GM12865 (cell line): ENCODE measurements around the gene TMC2.

Experiments used
- DNase-seq: peaks from one replicate; pipeline ENCODE4 v3.0.0; 2010; ENCODE audit warnings: low read depth
- H3K4me3 ChIP-seq: 2 replicates; pipeline ENCODE4 v1.5.1; 2011; ENCODE audit warnings: mild to moderate bottlenecking, low read depth, low read length, control low read depth
- TF ChIP-seq, protein P1 (sequence below): IDR thresholded peaks from 2 replicates; pipeline ENCODE4 v1.5.1; 2011; ENCODE audit warnings: low read length, control low read depth, low read depth, inconsistent platforms; ENCODE audit not compliant: insufficient read depth; ENCODE audit errors: missing control alignments

The TMC2 gene

DNA sequence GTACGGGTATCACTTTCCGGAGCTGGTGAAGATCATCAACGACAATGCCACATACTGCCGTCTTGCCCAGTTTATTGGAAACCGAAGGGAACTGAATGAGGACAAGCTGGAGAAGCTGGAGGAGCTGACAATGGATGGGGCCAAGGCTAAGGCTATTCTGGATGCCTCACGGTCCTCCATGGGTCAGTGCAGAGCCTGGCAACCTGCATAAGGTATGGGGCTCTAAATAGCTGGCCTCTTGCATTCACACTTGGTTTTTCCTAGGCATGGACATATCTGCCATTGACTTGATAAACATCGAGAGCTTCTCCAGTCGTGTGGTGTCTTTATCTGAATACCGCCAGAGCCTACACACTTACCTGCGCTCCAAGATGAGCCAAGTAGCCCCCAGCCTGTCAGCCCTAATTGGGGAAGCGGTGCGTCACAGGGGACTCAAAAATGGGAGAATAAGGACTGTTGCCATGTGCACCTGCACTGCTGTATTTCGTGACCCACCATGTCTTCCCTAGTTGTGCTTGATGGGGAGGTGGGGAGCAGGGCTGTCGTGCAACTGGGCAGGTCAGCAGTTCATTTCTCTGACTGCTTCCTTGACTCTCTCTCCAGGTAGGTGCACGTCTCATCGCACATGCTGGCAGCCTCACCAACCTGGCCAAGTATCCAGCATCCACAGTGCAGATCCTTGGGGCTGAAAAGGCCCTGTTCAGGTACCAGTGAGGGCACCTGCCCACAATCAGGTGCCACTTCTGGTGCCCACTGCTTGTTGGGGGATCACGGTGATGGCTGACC, 119.2 kb downstream of the TMC2 start:
- H3K4me3 ChIP-seq = no peak overlapping the region

DNA sequence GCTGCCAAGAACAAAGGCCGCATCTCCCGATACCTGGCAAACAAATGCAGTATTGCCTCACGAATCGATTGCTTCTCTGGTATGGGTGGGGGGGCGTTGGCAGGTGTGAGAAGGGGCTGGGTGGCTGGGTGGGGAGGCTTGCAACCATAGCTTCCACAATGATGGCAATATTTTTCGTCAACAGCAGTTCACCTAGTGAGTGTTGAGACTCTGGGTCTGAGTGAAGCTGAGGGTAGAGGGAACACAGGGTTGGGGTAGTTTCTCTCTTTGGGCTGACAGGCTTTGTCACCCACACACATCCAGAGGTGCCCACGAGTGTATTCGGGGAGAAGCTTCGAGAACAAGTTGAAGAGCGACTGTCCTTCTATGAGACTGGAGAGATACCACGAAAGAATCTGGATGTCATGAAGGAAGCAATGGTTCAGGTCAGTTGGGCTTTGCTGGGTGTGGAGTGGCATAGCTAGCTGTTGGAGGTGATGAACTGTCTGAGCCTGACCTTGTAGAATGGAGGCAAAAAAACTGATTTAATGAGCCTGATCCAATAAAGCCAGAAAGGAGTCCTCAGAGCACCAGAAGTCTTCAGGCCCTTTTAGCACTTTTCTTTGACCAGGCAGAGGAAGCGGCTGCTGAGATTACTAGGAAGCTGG, 120.2 kb downstream of the TMC2 start:
- H3K4me3 ChIP-seq = no peak overlapping the region
- no peak for DNase-seq
- TF ChIP-seq, protein P1, sequence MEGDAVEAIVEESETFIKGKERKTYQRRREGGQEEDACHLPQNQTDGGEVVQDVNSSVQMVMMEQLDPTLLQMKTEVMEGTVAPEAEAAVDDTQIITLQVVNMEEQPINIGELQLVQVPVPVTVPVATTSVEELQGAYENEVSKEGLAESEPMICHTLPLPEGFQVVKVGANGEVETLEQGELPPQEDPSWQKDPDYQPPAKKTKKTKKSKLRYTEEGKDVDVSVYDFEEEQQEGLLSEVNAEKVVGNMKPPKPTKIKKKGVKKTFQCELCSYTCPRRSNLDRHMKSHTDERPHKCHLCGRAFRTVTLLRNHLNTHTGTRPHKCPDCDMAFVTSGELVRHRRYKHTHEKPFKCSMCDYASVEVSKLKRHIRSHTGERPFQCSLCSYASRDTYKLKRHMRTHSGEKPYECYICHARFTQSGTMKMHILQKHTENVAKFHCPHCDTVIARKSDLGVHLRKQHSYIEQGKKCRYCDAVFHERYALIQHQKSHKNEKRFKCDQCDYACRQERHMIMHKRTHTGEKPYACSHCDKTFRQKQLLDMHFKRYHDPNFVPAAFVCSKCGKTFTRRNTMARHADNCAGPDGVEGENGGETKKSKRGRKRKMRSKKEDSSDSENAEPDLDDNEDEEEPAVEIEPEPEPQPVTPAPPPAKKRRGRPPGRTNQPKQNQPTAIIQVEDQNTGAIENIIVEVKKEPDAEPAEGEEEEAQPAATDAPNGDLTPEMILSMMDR = no peak

More for the DNA sequence above, 119.2 kb downstream of the TMC2 start:
- no peak for DNase-seq
- TF ChIP-seq, protein P1 = no peak

DNA sequence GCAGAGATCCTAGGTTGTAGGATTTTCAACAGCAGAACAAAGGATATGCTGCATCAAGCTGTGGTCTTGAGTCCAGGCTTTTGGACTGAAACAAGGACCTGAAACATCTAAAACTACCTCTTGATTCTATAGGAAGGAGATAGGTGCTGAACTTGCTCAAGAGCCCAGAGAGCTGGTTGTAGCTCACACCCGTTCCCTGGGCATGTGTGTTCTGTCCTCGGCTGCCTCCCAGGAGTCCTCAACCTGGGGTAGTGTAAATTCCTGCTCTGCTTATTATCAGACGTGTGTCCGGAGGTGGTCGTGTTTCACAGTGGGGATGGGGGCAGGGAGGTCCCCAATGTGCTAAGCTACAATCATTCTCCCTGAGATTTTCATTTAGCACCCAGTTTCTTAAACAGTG, 120.9 kb downstream of the TMC2 start:
- TF ChIP-seq, protein P1 = no peak
- H3K4me3 ChIP-seq = no peak overlapping the region
- DNase-seq = no peak

DNA sequence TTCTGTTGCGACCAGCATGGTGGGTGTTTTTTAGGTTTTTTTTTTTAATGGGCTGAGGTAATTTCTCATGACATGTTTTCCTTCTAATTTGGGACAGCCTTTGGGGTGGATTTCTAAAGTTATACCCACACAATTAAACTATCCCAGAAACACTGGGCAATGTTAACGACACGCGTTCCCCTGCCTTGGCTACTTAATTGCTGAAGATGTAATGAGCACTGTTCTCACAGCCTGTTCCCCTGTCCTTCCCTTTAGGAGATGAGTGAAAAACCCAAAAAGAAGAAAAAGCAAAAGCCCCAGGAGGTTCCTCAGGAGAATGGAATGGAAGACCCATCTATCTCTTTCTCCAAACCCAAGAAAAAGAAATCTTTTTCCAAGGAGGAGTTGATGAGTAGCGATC, 121.3 kb downstream of the TMC2 start:
- H3K4me3 ChIP-seq = no peak overlapping the region
- TF ChIP-seq, protein P1 = no peak
- DNase-seq = no peak

DNA sequence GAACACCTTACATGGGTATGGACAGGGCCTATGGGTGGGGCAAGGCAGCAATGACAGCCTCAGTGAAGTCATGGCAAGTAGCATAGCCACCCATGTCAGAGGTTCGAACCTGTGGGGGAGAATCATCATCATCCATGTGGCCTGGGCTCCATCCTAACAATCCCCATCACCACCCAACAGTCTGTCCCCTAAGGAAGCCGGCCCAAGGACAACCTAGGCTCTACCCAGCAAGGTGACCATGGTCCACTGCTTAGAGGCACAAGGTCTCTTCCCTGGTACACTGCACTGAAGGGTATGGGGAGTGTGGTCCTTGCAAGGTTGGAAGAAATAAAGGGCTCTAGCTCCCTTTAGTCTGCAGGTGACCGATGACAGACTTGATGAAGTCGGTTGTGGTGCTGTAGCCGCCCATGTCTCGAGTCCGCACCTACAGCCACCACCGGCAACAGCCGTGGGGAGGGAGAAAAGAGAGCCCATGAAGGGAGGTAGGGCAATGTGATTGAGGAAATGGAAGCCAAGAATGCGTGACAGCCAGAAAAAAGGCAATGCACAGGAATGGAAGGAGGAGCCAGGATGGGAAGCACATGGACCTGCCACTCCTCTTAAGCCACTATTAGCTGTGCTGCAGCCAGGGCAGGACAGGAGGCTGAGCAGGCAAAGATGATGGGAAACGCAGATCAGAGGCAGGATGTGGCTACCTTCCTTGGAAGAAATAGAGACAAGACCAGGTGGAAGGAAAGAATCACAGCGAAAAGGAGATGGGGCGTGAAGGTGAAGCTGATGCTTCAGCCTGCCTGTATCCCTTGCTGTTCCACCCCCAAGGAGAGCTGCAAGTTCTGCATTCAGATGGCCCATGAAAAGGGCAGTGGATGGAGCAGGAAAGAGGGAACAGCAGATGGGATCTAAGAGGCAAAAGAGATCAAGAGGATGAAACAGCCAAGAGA, 122.3 kb downstream of the TMC2 start:
- H3K4me3 ChIP-seq = no peak overlapping the region
- TF ChIP-seq, protein P1 = no peak
- peak; percentile 51 for DNase-seq

DNA sequence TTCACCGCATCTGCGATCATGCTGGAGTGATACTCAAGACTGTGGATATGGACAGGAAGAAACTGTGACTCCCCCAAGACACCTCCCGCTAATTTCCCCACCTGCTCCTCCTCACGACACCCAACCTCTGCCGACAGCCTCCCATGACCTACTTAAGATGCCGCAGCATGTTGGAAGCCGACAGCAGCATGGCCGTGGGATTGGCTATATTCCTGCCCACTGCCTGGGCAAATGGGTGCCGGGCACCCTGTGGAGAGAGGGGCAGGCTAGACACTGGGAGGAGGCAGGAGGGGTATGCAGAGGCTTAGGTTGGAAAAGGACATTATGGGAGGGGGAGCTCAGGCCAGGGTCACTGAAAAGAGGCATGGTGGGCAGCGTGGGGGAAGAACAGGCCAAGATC, 123.2 kb downstream of the TMC2 start:
- H3K4me3 ChIP-seq = no peak overlapping the region
- no peak for DNase-seq
- TF ChIP-seq, protein P1 = no peak
